Measurements from ENCODE around the gene PLEKHG4B.

- no peak for TF ChIP-seq POLR2AphosphoS5 (IDR thresholded peaks at IDR 0.05)
- no peak for TF ChIP-seq CTCF (IDR thresholded peaks at IDR 0.05; ENCODE audit: poor library complexity, severe bottlenecking)
- TF ChIP-seq EZH2 (IDR thresholded peaks at IDR 0.05; ENCODE audit: borderline replicate concordance, insufficient read depth, low read length, poor library complexity, severe bottlenecking), result no peak
- no peak for TF ChIP-seq EP300 (conservative IDR thresholded peaks at IDR 0.05; ENCODE audit: poor library complexity, severe bottlenecking)
- TF ChIP-seq REST (IDR thresholded peaks at IDR 0.05; ENCODE audit: borderline replicate concordance), result no peak
- no peak for TF ChIP-seq SMC3 (conservative IDR thresholded peaks at IDR 0.05; ENCODE audit: poor library complexity)
These were observed 34.8 kb downstream of the PLEKHG4B start for GRCh38 chr5:126806-127205.
